GM19395 (cell line): ENCODE measurements around the gene PLEKHA1.

ENCODE experiments used
- ATAC-seq: cut with Tn5 transposase; IDR thresholded peaks from one replicate; pipeline ENCODE4 v1.9.1; 2021; ENCODE audit warnings: mild to moderate bottlenecking, moderate library complexity; ENCODE audit not compliant: unreplicated experiment

Gene PLEKHA1

GRCh38 chr10:122375679-122376160 is 1.2 kb downstream of the PLEKHA1 start:
- no peak for ATAC-seq

GRCh38 chr10:122376364-122376961 is 2.0 kb downstream of the PLEKHA1 start:
- ATAC-seq, result no peak

GRCh38 chr10:122379041-122379440 is 4.5 kb downstream of the PLEKHA1 start:
- ATAC-seq, result no peak

GRCh38 chr10:122379537-122379936 is 5.0 kb downstream of the PLEKHA1 start:
- ATAC-seq, result no peak

GRCh38 chr10:122380703-122381102 is 6.2 kb downstream of the PLEKHA1 start:
- no peak for ATAC-seq

- ATAC-seq, result no peak
Measured at GRCh38 chr10:122381680-122382079, 7.2 kb downstream of the PLEKHA1 start.

GRCh38 chr10:122386514-122386913 is 12.0 kb downstream of the PLEKHA1 start:
- ATAC-seq, result no peak

GRCh38 chr10:122387572-122387971 is 13.1 kb downstream of the PLEKHA1 start:
- no peak for ATAC-seq

GRCh38 chr10:122388287-122388997 is 13.9 kb downstream of the PLEKHA1 start:
- no peak for ATAC-seq

- no peak for ATAC-seq
Measured at GRCh38 chr10:122390271-122390670, 15.8 kb downstream of the PLEKHA1 start.

GRCh38 chr10:122390679-122391078 is 16.2 kb downstream of the PLEKHA1 start:
- no peak for ATAC-seq

- ATAC-seq, result no peak
Measured at GRCh38 chr10:122391875-122392274, 17.4 kb downstream of the PLEKHA1 start.

- ATAC-seq, result no peak
Measured at GRCh38 chr10:122392835-122393234, 18.3 kb downstream of the PLEKHA1 start.

- ATAC-seq, result no peak
Measured at GRCh38 chr10:122393288-122393687, 18.8 kb downstream of the PLEKHA1 start.

GRCh38 chr10:122402548-122403131 is 28.1 kb downstream of the PLEKHA1 start:
- ATAC-seq, result no peak

GRCh38 chr10:122404576-122404975 is 30.1 kb downstream of the PLEKHA1 start:
- no peak for ATAC-seq

GRCh38 chr10:122407375-122408125 is 33.0 kb downstream of the PLEKHA1 start:
- ATAC-seq, result no peak

GRCh38 chr10:122413327-122413726 is 38.8 kb downstream of the PLEKHA1 start:
- ATAC-seq, result no peak

- no peak for ATAC-seq
Measured at GRCh38 chr10:122417667-122418066, 43.2 kb downstream of the PLEKHA1 start.

- no peak for ATAC-seq
Measured at GRCh38 chr10:122419016-122419415, 44.5 kb downstream of the PLEKHA1 start.

- no peak for ATAC-seq
Measured at GRCh38 chr10:122419876-122420623, 45.5 kb downstream of the PLEKHA1 start.
